ENCODE measurements around the gene MRPL21. TPM values are rescaled to one million over a fixed set of nuclear protein-coding genes. Genes with fewer than 3 reads are reported as not detected.

Gene MRPL21
- total RNA-seq, 6 experiments from 2014 or later: 18.8 to 50.4 (median 26.0) TPM

- TF ChIP-seq CTCF (IDR thresholded peaks at IDR 0.05) (no peak), POLR2A (IDR thresholded peaks at IDR 0.05) (no peak)
- H3K4me1 ChIP-seq: no peaks in the 10 kb centered on the region
- peak; percentile 50 to 83 (median 68) for ATAC-seq
- WGBS (ENCODE audit: insufficient coverage, low coverage, low lambda C conversion rate, missing lambda C conversion rate): 70% methylated on average over 9 of the region's 12 CpGs
- no peak for DNase-seq
- no peak overlapping the region for H3K4me3 ChIP-seq
- H3K27ac ChIP-seq: no peak overlapping the region
- peaks cover 0 to 38% (median 24%) of the 10 kb centered on the region in 4 donors for H3K36me3 ChIP-seq
- intact Hi-C loops (cut with DNase I): no loop called here
- no peaks in the 10 kb centered on the region for H3K27me3 ChIP-seq
- H3K9me3 ChIP-seq: peaks cover 0 to 9% (median 2%) of the 10 kb centered on the region in 4 donors
Measured at GRCh38 chr11:68927280-68928135, 23.9 kb upstream of the MRPL21 start.

- Histone ChIP-seq H3K27ac (no peak overlapping the region), H3K9me3 (peaks cover 0 to 9% (median 2%) of the 10 kb centered on the region in 4 donors), H3K27me3 (no peaks in the 10 kb centered on the region), H3K36me3 (peaks cover 0 to 43% (median 23%) of the 10 kb centered on the region in 4 donors), H3K4me3 (no peak overlapping the region), H3K4me1 (no peaks in the 10 kb centered on the region)
- no peak for TF ChIP-seq POLR2A (IDR thresholded peaks at IDR 0.05)
- DNase-seq: no peak
- 94% methylated on average over 3 of the region's 3 CpGs for WGBS (ENCODE audit: insufficient coverage, low coverage, low lambda C conversion rate, missing lambda C conversion rate)
- intact Hi-C loops (cut with DNase I): no loop called here
- ATAC-seq: no peak
Measured at GRCh38 chr11:68925611-68926010, 22.0 kb upstream of the MRPL21 start.

- intact Hi-C loops (cut with DNase I): no loop called here
- Histone ChIP-seq H3K4me3 (no peak overlapping the region), H3K27me3 (no peaks in the 10 kb centered on the region), H3K9me3 (peaks cover 0 to 9% (median 2%) of the 10 kb centered on the region in 4 donors), H3K4me1 (no peaks in the 10 kb centered on the region), H3K27ac (no peak overlapping the region), H3K36me3 (peaks cover 0 to 36% (median 17%) of the 10 kb centered on the region in 4 donors)
- DNase-seq: no peak
- peak in 1 of 4 donors; percentile 17 for ATAC-seq
- TF ChIP-seq CTCF (IDR thresholded peaks at IDR 0.05): no peak
- WGBS (ENCODE audit: insufficient coverage, low coverage, low lambda C conversion rate, missing lambda C conversion rate): 93% methylated on average over 3 of the region's 10 CpGs
Measured at GRCh38 chr11:68924073-68924925, 20.7 kb upstream of the MRPL21 start.

- TF ChIP-seq POLR2A (IDR thresholded peaks at IDR 0.05) (no peak), CTCF (IDR thresholded peaks at IDR 0.05) (no peak)
- peaks cover 0 to 9% (median 2%) of the 10 kb centered on the region in 4 donors for H3K9me3 ChIP-seq
- DNase-seq (no peak), ATAC-seq (no peak)
- H3K4me3 ChIP-seq: no peak overlapping the region
- intact Hi-C loops (cut with DNase I): no loop called here
- no peaks in the 10 kb centered on the region for H3K27me3 ChIP-seq
- no peak overlapping the region for H3K27ac ChIP-seq
- peaks cover 0 to 35% (median 15%) of the 10 kb centered on the region in 4 donors for H3K36me3 ChIP-seq
- H3K4me1 ChIP-seq: no peaks in the 10 kb centered on the region
- WGBS (ENCODE audit: insufficient coverage, low coverage, low lambda C conversion rate, missing lambda C conversion rate): 82% methylated on average over 2 of the region's 3 CpGs
Measured at GRCh38 chr11:68923614-68924013, 20.0 kb upstream of the MRPL21 start.
